ENCODE measurements around the gene FGR. TPM values are rescaled to one million over a fixed set of nuclear protein-coding genes. Genes with fewer than 3 reads are reported as not detected.
"Not testable (repeated sequence)": the region's sequence is repeated elsewhere in the genome, so short reads cannot be mapped to it uniquely, and the experiment has no call there.

Gene FGR
- total RNA-seq, result 1 to 10 TPM; 3.0 to 9.2 (median 5.9) TPM

GRCh38 chr1:27634985-27635367, at the start of gene FGR:
TSS of gene FGR (minus strand) at chr1:27635185. CDS start at chr1:27623916, 11,269 bp downstream.
- Histone ChIP-seq H3K27me3 (no peaks in the 10 kb centered on the region), H3K9me3 (no peaks in the 10 kb centered on the region), H3K36me3 (no peaks in the 10 kb centered on the region), H3K27ac (peak within 1 kb of the TSS; percentile 62), H3K4me3 (peak within 1 kb of the TSS; percentile 55), H3K4me1 (peaks cover 53% of the 10 kb centered on the region)
- 57% methylated on average over 27 of the region's 28 CpGs for WGBS
- no peak for TF ChIP-seq POLR2AphosphoS5 (IDR thresholded peaks at IDR 0.05)
- no peak for TF ChIP-seq POLR2A (IDR thresholded peaks at IDR 0.05)
- TF ChIP-seq EP300 (IDR thresholded peaks at IDR 0.05), result no peak
- TF ChIP-seq, protein P1, sequence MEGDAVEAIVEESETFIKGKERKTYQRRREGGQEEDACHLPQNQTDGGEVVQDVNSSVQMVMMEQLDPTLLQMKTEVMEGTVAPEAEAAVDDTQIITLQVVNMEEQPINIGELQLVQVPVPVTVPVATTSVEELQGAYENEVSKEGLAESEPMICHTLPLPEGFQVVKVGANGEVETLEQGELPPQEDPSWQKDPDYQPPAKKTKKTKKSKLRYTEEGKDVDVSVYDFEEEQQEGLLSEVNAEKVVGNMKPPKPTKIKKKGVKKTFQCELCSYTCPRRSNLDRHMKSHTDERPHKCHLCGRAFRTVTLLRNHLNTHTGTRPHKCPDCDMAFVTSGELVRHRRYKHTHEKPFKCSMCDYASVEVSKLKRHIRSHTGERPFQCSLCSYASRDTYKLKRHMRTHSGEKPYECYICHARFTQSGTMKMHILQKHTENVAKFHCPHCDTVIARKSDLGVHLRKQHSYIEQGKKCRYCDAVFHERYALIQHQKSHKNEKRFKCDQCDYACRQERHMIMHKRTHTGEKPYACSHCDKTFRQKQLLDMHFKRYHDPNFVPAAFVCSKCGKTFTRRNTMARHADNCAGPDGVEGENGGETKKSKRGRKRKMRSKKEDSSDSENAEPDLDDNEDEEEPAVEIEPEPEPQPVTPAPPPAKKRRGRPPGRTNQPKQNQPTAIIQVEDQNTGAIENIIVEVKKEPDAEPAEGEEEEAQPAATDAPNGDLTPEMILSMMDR (IDR thresholded peaks at IDR 0.05), result no peak
- DNase-seq (ENCODE audit: low spot score in 2 of 2), result no peak

GRCh38 chr1:27684176-27684575, 49.2 kb upstream of the FGR start:
- Histone ChIP-seq H3K4me3 (no peak overlapping the region), H3K27ac (no peak overlapping the region), H3K9me3 (peaks cover 8% of the 10 kb centered on the region), H3K27me3 (no peaks in the 10 kb centered on the region), H3K36me3 (no peaks in the 10 kb centered on the region), H3K4me1 (peaks cover 6% of the 10 kb centered on the region)
- TF ChIP-seq, protein P1 (IDR thresholded peaks at IDR 0.05), result no peak
- TF ChIP-seq POLR2A (IDR thresholded peaks at IDR 0.05), result no peak
- TF ChIP-seq POLR2AphosphoS5 (IDR thresholded peaks at IDR 0.05), result no peak
- TF ChIP-seq EP300 (IDR thresholded peaks at IDR 0.05), result no peak
- 88% methylated on average over 2 of the region's 2 CpGs for WGBS
- no peak for DNase-seq (ENCODE audit: low spot score in 2 of 2)

DNA sequence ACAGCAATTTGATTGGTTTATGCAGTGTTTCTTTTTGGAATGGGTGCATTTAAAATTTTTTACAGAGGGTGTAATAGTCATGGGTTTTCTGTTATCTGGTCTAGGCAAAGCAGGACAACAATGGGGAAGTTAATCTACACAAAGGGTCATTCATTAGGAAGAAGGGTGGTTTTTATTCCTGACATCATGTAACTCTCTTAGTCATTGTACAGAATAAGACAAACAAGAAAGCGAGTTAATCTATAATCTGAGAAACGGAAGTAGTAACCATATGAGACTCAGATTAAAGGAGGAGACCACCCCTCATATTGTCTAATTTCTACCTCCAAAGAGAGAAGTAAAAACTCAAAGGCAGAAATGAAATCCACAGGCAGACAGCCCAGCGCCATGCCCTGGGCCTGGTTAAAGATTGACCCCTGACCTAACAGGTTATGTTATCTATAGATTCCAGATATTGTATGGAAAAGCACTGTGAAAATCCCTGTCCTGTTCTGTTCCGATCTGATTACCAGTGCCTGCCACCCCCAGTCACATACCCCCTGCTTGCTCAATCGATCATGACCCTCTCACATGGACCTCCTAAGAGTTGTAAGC, 47.5 kb upstream of the FGR start:
- Histone ChIP-seq H3K27ac (no peak overlapping the region), H3K27me3 (no peaks in the 10 kb centered on the region), H3K9me3 (peaks cover 8% of the 10 kb centered on the region), H3K4me3 (no peak overlapping the region), H3K4me1 (peaks cover 6% of the 10 kb centered on the region), H3K36me3 (no peaks in the 10 kb centered on the region)
- whole genome bisulfite sequencing, result 90% methylated on average over 5 of the region's 5 CpGs
- no peak for TF ChIP-seq EP300 (IDR thresholded peaks at IDR 0.05)
- no peak for TF ChIP-seq POLR2AphosphoS5 (IDR thresholded peaks at IDR 0.05)
- TF ChIP-seq, protein P1 (IDR thresholded peaks at IDR 0.05), result no peak
- TF ChIP-seq POLR2A (IDR thresholded peaks at IDR 0.05), result no peak
- DNase-seq (ENCODE audit: low spot score in 2 of 2), result no peak

- not testable (repeated sequence) for DNase-seq (ENCODE audit: low spot score in 2 of 2); H3K36me3 ChIP-seq; H3K4me3 ChIP-seq; H3K4me1 ChIP-seq; H3K9me3 ChIP-seq; H3K27ac ChIP-seq; H3K27me3 ChIP-seq
- WGBS, result over 99% methylated on average over 4 of the region's 4 CpGs
Observed at GRCh38 chr1:27681580-27681979, 46.6 kb upstream of the FGR start.

DNA sequence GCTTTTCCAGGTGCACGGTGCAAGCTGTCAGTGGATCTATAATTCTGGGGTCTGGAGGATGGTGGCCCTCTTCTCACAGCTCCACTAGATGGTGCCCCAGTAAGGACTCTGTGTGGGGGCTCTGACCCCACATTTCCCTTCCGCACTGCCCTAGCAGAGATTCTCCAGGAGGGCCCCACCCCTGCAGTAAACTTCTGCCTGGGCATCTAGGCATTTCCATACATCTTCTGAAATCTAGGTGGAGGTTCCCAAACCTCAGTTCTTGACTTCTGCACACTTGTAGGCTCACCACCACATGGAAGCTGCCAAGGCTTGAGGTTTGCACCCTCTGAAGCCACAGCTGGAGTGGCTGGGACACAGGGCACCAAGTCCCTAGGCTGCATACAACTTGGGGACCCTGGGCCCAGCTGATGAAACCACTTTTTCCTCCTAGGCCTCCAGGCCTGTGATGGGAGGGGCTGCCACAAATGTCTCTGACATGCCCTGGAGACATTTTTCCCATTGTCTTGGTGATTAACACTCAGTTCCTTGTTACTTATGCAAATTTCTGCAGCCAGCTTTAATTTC, 45.3 kb upstream of the FGR start:
- not testable (repeated sequence) for H3K4me1 ChIP-seq; DNase-seq (ENCODE audit: low spot score in 2 of 2); H3K36me3 ChIP-seq; H3K27ac ChIP-seq; H3K4me3 ChIP-seq; H3K27me3 ChIP-seq; H3K9me3 ChIP-seq
- 100% methylated on average over 2 of the region's 2 CpGs for whole genome bisulfite sequencing

GRCh38 chr1:27678747-27679146, 43.8 kb upstream of the FGR start:
- no peaks in the 10 kb centered on the region for H3K27me3 ChIP-seq
- DNase-seq (ENCODE audit: low spot score in 2 of 2), result no peak
- peaks cover 8% of the 10 kb centered on the region for H3K9me3 ChIP-seq
- H3K4me3 ChIP-seq, result no peak overlapping the region
- no peak overlapping the region for H3K27ac ChIP-seq
- no peaks in the 10 kb centered on the region for H3K36me3 ChIP-seq
- TF ChIP-seq EP300 (IDR thresholded peaks at IDR 0.05) (no peak), POLR2AphosphoS5 (IDR thresholded peaks at IDR 0.05) (no peak), POLR2A (IDR thresholded peaks at IDR 0.05) (no peak)
- TF ChIP-seq, protein P1 (IDR thresholded peaks at IDR 0.05), result no peak
- no peaks in the 10 kb centered on the region for H3K4me1 ChIP-seq
